Liver (tissue), 9 donors: ENCODE results near the gene ATXN10. TPM values are rescaled to one million over a fixed set of nuclear protein-coding genes. Genes with fewer than 3 reads are reported as not detected.

Experiments used
- DNase-seq: peaks from one replicate; pipeline ENCODE4 v3.0.0-alpha.2; 2017; ENCODE audit warnings: low spot score
- H3K27ac ChIP-seq, 2 donors: one replicate each; pipeline ENCODE4 v1.7.0; 2013; ENCODE audit warnings: inconsistent platforms in 2 of 2, low read length in 2 of 2, control low read depth in 1 of 2, low read depth in 1 of 2, mild to moderate bottlenecking in 1 of 2
- H3K27me3 ChIP-seq, 4 donors: one replicate each; pipeline versions ENCODE4 v1.6.1 to v1.7.0; 2013; ENCODE audit warnings: low read length in 3 of 4, inconsistent platforms in 1 of 4, mild to moderate bottlenecking in 1 of 4, moderate library complexity in 1 of 4; ENCODE audit not compliant: control insufficient read depth in 4 of 4, insufficient read depth in 4 of 4
- H3K36me3 ChIP-seq, 4 donors: one replicate each; pipeline versions ENCODE4 v1.6.1 to v1.7.0; 2013; ENCODE audit warnings: low read length in 3 of 4, mild to moderate bottlenecking in 3 of 4, low read depth in 1 of 4, moderate library complexity in 1 of 4; ENCODE audit not compliant: control insufficient read depth in 4 of 4, insufficient read depth in 3 of 4
- H3K4me1 ChIP-seq, 4 donors: one replicate each; pipeline versions ENCODE4 v1.6.1 to v1.7.0; 2013; ENCODE audit warnings: low read length in 3 of 4, mild to moderate bottlenecking in 3 of 4, moderate library complexity in 1 of 4; ENCODE audit not compliant: control insufficient read depth in 4 of 4, insufficient read depth in 4 of 4
- H3K4me3 ChIP-seq, 3 donors: one replicate each; pipeline versions ENCODE4 v1.6.1 to v1.7.0; 2013; ENCODE audit warnings: low read length in 3 of 3, control low read depth in 1 of 3, low read depth in 1 of 3, mild to moderate bottlenecking in 1 of 3
- H3K9ac ChIP-seq, 2 donors: one replicate each; pipeline ENCODE4 v1.7.0; 2013; ENCODE audit warnings: low read length in 2 of 2, mild to moderate bottlenecking in 2 of 2, moderate library complexity in 2 of 2, control low read depth in 1 of 2, low read depth in 1 of 2
- H3K9me3 ChIP-seq, 4 donors: one replicate each; pipeline versions ENCODE4 v1.6.1 to v1.7.0; 2013; ENCODE audit warnings: low read length in 3 of 4; ENCODE audit not compliant: control insufficient read depth in 4 of 4
- EGR1 ChIP-seq, 2 donors: IDR thresholded peaks; 2 replicates each; pipeline ENCODE4 v1.6.1; 2016 to 2018; ENCODE audit warnings: antibody characterized with exemption in 2 of 2, low read depth in 2 of 2
- FOXA1 ChIP-seq: IDR thresholded peaks from 2 replicates; pipeline ENCODE4 v1.6.1; 2016; ENCODE audit warnings: antibody characterized with exemption
- FOXA2 ChIP-seq: IDR thresholded peaks from 2 replicates; pipeline ENCODE4 v1.6.1; 2016; ENCODE audit warnings: antibody characterized with exemption
- GABPA ChIP-seq, 2 donors: IDR thresholded peaks in 1 of 2; conservative IDR thresholded peaks in 1 of 2; 2 replicates each; pipeline ENCODE4 v1.6.1; 2016; ENCODE audit warnings: antibody characterized with exemption in 2 of 2, mild to moderate bottlenecking in 1 of 2, moderate library complexity in 1 of 2
- HNF4A ChIP-seq, 2 donors: conservative IDR thresholded peaks; 2 replicates each; pipeline ENCODE4 v1.6.1; 2016; ENCODE audit warnings: antibody characterized with exemption in 2 of 2, mild to moderate bottlenecking in 2 of 2
- HNF4G ChIP-seq: IDR thresholded peaks from 2 replicates; pipeline ENCODE4 v1.6.1; 2016; ENCODE audit warnings: antibody characterized with exemption
- JUND ChIP-seq, 2 donors: IDR thresholded peaks; 2 replicates each; pipeline ENCODE4 v1.6.1; 2016; ENCODE audit warnings: antibody characterized with exemption in 2 of 2
- NR2F2 ChIP-seq: IDR thresholded peaks from 2 replicates; pipeline ENCODE4 v1.6.1; 2016; ENCODE audit warnings: antibody characterized with exemption
- RAD21 ChIP-seq, 2 donors: IDR thresholded peaks; 2 replicates each; pipeline ENCODE4 v1.6.1; 2016; ENCODE audit warnings: antibody characterized with exemption in 2 of 2, mild to moderate bottlenecking in 2 of 2
- RXRA ChIP-seq, 2 donors: IDR thresholded peaks; 2 replicates each; pipeline ENCODE4 v1.6.1; 2017 to 2018; ENCODE audit warnings: antibody characterized with exemption in 2 of 2, mild to moderate bottlenecking in 1 of 2
- TAF1 ChIP-seq: conservative IDR thresholded peaks from 2 replicates; pipeline ENCODE4 v1.6.1; 2016; ENCODE audit warnings: antibody characterized with exemption, mild to moderate bottlenecking
- YY1 ChIP-seq: IDR thresholded peaks from 2 replicates; pipeline ENCODE4 v1.6.1; 2016; ENCODE audit warnings: antibody characterized with exemption, mild to moderate bottlenecking
- WGBS: extraction: QIAGEN DNeasy Blood & Tissue Kit; methylation state at CpG from one replicate; pipeline ENCODE4 v1.1.7; 2013; 5-methylcytosine and 5-hydroxymethylcytosine counted together
- polyA plus RNA-seq, 2 donors: library from polyadenylated mRNA; stranded (reverse) in 1 of 2; unstranded in 1 of 2; fragments of 200-250 nt in 1 of 2; fragments of >200 nt in 1 of 2; fragmentation: Nextera tagmentation in 1 of 2; extraction: Ambion mirVana in 1 of 2; gene quantifications; one replicate each; pipeline versions ENCODE4 v1.2.1 to v1.2.3, GENCODE V29; 2013 to 2015
- total RNA-seq, 2 donors: library from RNA; depleted of rRNA; stranded (reverse); fragments of >200 nt; gene quantifications; one replicate each; pipeline ENCODE4 v1.2.3, GENCODE V29; 2014
- TF ChIP-seq, protein P1 (sequence below): IDR thresholded peaks from 2 replicates; pipeline ENCODE4 v1.6.1; 2016; ENCODE audit warnings: antibody characterized with exemption
- TF ChIP-seq, protein P2 (sequence below): IDR thresholded peaks from 2 replicates; pipeline ENCODE4 v1.6.1; 2016; ENCODE audit warnings: antibody characterized with exemption
- TF ChIP-seq, protein P3 (sequence below): fragments of 150-350 bp; IDR thresholded peaks from 2 replicates; pipeline ENCODE4 v1.5.1; 2017; ENCODE audit warnings: improper control_type of control experiment, low read depth, low read length; ENCODE audit not compliant: missing input control
- TF ChIP-seq, protein P4 (sequence below): IDR thresholded peaks from 2 replicates; pipeline ENCODE4 v1.6.1; 2016; ENCODE audit warnings: antibody characterized with exemption
- TF ChIP-seq, protein P5 (sequence below): IDR thresholded peaks from 2 replicates; pipeline ENCODE4 v1.6.1; 2016; ENCODE audit warnings: antibody characterized with exemption, mild to moderate bottlenecking
- donor health status: healthy.
- donor health status: healthy.
- donor health status: healthy.
- donor health status: healthy.
- donor health status: healthy.

Gene ATXN10
- total and polyA plus RNA-seq, 4 donors, result 34.9 to 100 (median 69.7) TPM

DNA sequence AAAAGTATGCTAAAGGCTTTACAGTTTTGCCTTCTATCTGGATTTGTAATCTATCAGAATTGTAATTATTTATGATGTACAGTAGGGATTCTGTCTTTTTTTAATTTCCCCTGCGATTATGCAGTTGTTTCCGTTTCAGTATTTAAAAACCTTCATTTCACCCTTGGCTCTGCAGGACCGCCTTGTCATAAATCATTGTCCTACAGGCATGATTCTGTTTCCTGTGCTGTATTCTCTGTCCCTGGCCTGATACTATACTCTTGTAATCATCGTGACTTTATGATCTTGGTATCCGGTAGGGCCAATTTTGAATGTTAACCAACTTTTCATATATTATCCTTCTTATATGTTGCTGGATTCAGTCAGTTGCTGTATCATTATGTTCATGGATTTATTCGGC lies 151.7 kb downstream of the ATXN10 start:
- DNase-seq, result no peak
- Histone ChIP-seq H3K27ac (no peak overlapping the region), H3K36me3 (peaks cover 0 to 4% (median 2%) of the 10 kb centered on the region in 4 donors), H3K9ac (no peak overlapping the region), H3K27me3 (no peaks in the 10 kb centered on the region), H3K4me1 (peaks cover 4 to 9% (median 6%) of the 10 kb centered on the region in 4 donors), H3K4me3 (no peak overlapping the region), H3K9me3 (no peaks in the 10 kb centered on the region)
- 78% methylated on average over 6 of the region's 6 CpGs for WGBS
- no peak for TF ChIP-seq HNF4G
- no peak for TF ChIP-seq FOXA2
- TF ChIP-seq NR2F2, result peak; percentile 25
- TF ChIP-seq, protein P1, sequence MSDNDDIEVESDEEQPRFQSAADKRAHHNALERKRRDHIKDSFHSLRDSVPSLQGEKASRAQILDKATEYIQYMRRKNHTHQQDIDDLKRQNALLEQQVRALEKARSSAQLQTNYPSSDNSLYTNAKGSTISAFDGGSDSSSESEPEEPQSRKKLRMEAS, result no peak
- TF ChIP-seq TAF1, result no peak
- TF ChIP-seq EGR1 (IDR thresholded peaks at IDR 0.05; ENCODE audit: low read depth in 2 of 2), result no peak
- TF ChIP-seq FOXA1, result no peak

DNA sequence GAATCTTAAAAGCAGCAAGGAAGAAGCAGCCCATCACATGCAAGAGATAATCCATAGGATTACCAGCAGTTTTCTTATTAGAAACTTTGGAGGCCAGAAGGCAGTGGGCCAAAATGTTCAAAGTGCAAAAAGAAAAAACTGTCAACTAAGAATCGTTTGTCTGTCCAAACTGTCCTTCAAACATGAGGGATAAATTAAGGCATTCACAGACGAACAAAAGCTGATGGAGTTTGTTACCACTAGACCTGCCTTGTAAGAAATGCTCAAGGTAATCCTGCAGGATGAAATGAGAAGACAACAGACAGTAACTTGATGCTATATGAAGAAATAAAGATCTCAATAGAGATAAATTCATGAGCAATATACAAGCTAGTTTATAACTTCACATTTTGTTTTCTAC lies 154.9 kb downstream of the ATXN10 start:
- WGBS, result 56% methylated on average over 2 of the region's 2 CpGs
- no peaks in the 10 kb centered on the region for H3K27me3 ChIP-seq
- H3K9me3 ChIP-seq, result no peaks in the 10 kb centered on the region
- peaks cover 0 to 4% (median 2%) of the 10 kb centered on the region in 4 donors for H3K36me3 ChIP-seq
- H3K4me3 ChIP-seq, result peak overlapping the region in 1 of 3 donors; percentile 1
- no peak overlapping the region for H3K27ac ChIP-seq
- TF ChIP-seq EGR1 (IDR thresholded peaks at IDR 0.05; ENCODE audit: low read depth in 2 of 2) (no peak), YY1 (no peak), HNF4A (conservative IDR thresholded peaks at IDR 0.05) (no peak), HNF4G (no peak), NR2F2 (no peak), JUND (IDR thresholded peaks at IDR 0.05) (no peak), RXRA (IDR thresholded peaks at IDR 0.05) (no peak), GABPA (IDR thresholded peaks at IDR 0.05 in 1 of 2, conservative IDR thresholded peaks at IDR 0.05 in 1 of 2) (no peak)
- TF ChIP-seq, protein P2, sequence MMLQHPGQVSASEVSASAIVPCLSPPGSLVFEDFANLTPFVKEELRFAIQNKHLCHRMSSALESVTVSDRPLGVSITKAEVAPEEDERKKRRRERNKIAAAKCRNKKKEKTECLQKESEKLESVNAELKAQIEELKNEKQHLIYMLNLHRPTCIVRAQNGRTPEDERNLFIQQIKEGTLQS, result no peak
- TF ChIP-seq, protein P3, sequence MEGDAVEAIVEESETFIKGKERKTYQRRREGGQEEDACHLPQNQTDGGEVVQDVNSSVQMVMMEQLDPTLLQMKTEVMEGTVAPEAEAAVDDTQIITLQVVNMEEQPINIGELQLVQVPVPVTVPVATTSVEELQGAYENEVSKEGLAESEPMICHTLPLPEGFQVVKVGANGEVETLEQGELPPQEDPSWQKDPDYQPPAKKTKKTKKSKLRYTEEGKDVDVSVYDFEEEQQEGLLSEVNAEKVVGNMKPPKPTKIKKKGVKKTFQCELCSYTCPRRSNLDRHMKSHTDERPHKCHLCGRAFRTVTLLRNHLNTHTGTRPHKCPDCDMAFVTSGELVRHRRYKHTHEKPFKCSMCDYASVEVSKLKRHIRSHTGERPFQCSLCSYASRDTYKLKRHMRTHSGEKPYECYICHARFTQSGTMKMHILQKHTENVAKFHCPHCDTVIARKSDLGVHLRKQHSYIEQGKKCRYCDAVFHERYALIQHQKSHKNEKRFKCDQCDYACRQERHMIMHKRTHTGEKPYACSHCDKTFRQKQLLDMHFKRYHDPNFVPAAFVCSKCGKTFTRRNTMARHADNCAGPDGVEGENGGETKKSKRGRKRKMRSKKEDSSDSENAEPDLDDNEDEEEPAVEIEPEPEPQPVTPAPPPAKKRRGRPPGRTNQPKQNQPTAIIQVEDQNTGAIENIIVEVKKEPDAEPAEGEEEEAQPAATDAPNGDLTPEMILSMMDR, result no peak
- TF ChIP-seq, protein P4, sequence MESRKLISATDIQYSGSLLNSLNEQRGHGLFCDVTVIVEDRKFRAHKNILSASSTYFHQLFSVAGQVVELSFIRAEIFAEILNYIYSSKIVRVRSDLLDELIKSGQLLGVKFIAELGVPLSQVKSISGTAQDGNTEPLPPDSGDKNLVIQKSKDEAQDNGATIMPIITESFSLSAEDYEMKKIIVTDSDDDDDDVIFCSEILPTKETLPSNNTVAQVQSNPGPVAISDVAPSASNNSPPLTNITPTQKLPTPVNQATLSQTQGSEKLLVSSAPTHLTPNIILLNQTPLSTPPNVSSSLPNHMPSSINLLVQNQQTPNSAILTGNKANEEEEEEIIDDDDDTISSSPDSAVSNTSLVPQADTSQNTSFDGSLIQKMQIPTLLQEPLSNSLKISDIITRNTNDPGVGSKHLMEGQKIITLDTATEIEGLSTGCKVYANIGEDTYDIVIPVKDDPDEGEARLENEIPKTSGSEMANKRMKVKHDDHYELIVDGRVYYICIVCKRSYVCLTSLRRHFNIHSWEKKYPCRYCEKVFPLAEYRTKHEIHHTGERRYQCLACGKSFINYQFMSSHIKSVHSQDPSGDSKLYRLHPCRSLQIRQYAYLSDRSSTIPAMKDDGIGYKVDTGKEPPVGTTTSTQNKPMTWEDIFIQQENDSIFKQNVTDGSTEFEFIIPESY, result no peak
- H3K4me1 ChIP-seq, result no peaks in the 10 kb centered on the region
- no peak for DNase-seq
- H3K9ac ChIP-seq, result no peak overlapping the region

DNA sequence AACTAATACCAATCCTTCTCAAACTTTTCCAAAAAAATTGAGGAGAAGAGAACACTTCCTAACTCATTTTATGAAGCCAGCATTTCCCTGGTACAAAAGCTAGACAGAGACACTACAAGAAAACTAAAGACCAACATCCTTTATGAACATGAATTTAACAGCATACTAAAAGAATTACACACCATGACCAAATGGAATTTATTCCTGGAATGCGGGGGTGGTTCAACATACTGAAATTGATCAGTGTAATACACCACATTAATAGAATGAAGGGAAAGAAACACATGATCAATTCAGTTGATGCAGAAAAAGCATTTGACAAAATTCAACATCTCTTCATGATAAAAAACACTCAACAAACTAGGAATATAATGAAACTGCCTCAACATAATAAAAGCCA lies 157.2 kb downstream of the ATXN10 start:
- peaks cover 0 to 8% (median 2%) of the 10 kb centered on the region in 4 donors for H3K36me3 ChIP-seq
- DNase-seq, result no peak
- no peak overlapping the region for H3K4me3 ChIP-seq
- no peaks in the 10 kb centered on the region for H3K4me1 ChIP-seq
- no peak overlapping the region for H3K9ac ChIP-seq
- no peaks in the 10 kb centered on the region for H3K9me3 ChIP-seq
- H3K27me3 ChIP-seq, result no peaks in the 10 kb centered on the region
- no peak overlapping the region for H3K27ac ChIP-seq
- 97% methylated on average over 1 of the region's 1 CpG for WGBS
- TF ChIP-seq HNF4A (conservative IDR thresholded peaks at IDR 0.05) (no peak), RAD21 (IDR thresholded peaks at IDR 0.05) (no peak), TAF1 (no peak), GABPA (IDR thresholded peaks at IDR 0.05 in 1 of 2, conservative IDR thresholded peaks at IDR 0.05 in 1 of 2) (no peak), EGR1 (IDR thresholded peaks at IDR 0.05; ENCODE audit: low read depth in 2 of 2) (no peak), RXRA (IDR thresholded peaks at IDR 0.05) (no peak), FOXA2 (no peak)
- TF ChIP-seq, protein P2, result no peak
- TF ChIP-seq, protein P5, sequence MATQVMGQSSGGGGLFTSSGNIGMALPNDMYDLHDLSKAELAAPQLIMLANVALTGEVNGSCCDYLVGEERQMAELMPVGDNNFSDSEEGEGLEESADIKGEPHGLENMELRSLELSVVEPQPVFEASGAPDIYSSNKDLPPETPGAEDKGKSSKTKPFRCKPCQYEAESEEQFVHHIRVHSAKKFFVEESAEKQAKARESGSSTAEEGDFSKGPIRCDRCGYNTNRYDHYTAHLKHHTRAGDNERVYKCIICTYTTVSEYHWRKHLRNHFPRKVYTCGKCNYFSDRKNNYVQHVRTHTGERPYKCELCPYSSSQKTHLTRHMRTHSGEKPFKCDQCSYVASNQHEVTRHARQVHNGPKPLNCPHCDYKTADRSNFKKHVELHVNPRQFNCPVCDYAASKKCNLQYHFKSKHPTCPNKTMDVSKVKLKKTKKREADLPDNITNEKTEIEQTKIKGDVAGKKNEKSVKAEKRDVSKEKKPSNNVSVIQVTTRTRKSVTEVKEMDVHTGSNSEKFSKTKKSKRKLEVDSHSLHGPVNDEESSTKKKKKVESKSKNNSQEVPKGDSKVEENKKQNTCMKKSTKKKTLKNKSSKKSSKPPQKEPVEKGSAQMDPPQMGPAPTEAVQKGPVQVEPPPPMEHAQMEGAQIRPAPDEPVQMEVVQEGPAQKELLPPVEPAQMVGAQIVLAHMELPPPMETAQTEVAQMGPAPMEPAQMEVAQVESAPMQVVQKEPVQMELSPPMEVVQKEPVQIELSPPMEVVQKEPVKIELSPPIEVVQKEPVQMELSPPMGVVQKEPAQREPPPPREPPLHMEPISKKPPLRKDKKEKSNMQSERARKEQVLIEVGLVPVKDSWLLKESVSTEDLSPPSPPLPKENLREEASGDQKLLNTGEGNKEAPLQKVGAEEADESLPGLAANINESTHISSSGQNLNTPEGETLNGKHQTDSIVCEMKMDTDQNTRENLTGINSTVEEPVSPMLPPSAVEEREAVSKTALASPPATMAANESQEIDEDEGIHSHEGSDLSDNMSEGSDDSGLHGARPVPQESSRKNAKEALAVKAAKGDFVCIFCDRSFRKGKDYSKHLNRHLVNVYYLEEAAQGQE, result no peak
- TF ChIP-seq, protein P3, result no peak
